BE2C (cell line): ENCODE measurements around the gene TTLL10.

Source experiments
- DNase-seq: peaks from one replicate; pipeline ENCODE4 v3.0.0-alpha.2; 2020
- H3K27me3 ChIP-seq: fragments of 250-450 bp; sonication (Bioruptor Pico); 2 replicates; pipeline ENCODE4 v1.5.1; 2020; ENCODE audit warnings: mild to moderate bottlenecking
- H3K36me3 ChIP-seq: fragments of 250-450 bp; sonication (Bioruptor Pico); 2 replicates; pipeline ENCODE4 v1.5.1; 2020; ENCODE audit warnings: mild to moderate bottlenecking
- H3K4me1 ChIP-seq: fragments of 250-450 bp; sonication (Bioruptor Pico); 2 replicates; pipeline ENCODE4 v1.5.1; 2020
- H3K4me3 ChIP-seq: 2 replicates; pipeline ENCODE4 v1.5.1; 2011; ENCODE audit warnings: low read depth, low read length
- H3K9me3 ChIP-seq: fragments of 250-450 bp; sonication (Bioruptor Pico); 2 replicates; pipeline ENCODE4 v1.5.1; 2020
- CTCF ChIP-seq: IDR thresholded peaks from 2 replicates; pipeline ENCODE4 v1.5.1; 2012; ENCODE audit warnings: mild to moderate bottlenecking, low read depth, low read length

TTLL10 gene

GRCh38 chr1:1215881-1216605, 42.4 kb downstream of the TTLL10 start:
- DNase-seq, result no peak
- TF ChIP-seq CTCF, result no peak
- H3K4me3 ChIP-seq, result no peak overlapping the region

DNA sequence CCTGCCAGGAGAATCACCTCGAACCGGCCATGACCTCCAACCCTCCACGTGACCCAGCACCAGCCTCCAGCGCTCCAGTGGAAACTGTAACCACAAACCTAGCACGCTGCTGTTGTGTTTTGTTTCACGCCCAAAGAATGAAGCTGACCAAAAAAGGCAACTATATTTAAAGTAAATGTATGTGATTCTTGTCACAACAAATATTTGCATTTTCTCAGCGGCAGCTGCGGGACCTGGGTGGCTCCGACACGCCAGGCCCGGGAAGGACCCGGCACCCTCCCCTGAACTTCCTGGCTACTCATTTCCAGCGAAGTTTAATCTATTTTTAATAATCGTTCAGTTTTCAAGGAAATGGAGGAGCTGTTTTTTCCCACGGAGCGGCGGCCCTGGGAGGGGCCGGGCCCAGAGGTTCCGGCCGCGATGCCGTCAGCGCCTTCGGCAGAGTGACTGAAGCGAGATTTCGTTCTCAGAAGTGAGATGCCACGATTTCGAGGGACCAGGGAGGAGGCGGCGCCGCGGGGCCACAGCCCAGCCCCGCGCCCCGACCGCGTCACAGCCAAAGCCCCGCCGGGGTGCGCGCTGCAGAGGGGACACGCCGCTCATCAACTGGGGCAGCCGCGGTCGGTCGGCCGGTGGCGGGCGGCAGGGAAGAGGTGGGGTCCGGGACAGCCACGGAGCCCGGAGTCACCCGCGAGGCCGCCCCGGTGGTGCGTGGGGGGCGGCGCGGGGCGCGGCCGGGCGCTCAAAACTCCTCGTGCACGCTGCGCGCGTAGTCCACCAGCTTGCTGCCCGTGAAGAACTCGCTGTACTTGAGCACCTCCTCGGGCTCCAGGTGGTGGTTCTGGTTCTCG, 43.3 kb downstream of the TTLL10 start:
- H3K36me3 ChIP-seq, result peaks cover 39% of the 10 kb centered on the region
- H3K9me3 ChIP-seq, result no peaks in the 10 kb centered on the region
- no peaks in the 10 kb centered on the region for H3K27me3 ChIP-seq
- no peak for DNase-seq
- no peak overlapping the region for H3K4me3 ChIP-seq
- no peak for TF ChIP-seq CTCF
- H3K4me1 ChIP-seq, result no peaks in the 10 kb centered on the region

More at GRCh38 chr1:1215881-1216605, 42.4 kb downstream of the TTLL10 start:
- Histone ChIP-seq H3K27me3 (no peaks in the 10 kb centered on the region), H3K4me1 (no peaks in the 10 kb centered on the region), H3K36me3 (peaks cover 30% of the 10 kb centered on the region), H3K9me3 (no peaks in the 10 kb centered on the region)

DNA sequence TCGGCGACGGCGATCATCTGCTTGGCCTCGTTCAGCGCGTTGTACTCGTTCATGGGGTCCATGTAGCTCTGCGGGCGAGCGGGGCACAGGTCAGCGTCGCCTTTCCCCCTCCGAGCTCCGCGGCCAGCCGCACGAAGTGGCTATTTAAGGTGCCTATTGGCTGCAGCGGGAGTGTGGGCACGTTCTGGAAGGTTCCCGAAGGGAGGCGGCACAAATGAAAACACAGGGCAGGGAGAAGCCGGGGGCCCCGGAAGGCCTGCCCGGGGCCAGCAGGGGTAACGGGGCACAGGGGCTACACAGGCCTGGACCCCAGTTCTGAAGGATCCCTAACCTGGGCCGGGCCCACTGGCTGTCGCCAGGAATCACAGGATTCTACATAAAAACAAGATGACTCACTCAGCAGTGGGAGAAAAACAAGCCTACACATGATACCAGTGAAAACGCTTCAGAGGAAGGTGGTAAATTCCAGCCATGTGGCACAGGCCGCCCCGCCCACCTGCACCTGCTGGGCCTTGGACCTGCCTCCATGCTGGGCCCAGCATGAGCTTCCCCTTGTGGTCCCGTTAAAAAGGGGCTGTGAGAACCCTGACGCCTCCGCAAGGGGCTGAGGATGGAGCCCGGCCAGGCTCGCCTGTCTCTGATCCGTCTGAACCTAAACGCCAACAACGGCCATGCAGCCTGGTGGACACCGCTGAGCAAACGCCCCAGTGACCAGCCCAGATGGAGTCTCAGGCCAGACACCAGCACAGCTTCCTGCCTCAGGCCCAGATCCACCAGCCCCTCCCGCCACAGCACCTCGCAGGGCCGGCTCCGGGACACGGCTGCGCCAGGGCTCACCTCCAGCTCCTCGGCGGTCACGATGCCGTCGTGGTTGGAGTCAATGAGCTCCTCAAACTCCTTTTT, 44.2 kb downstream of the TTLL10 start:
- H3K4me1 ChIP-seq, result no peaks in the 10 kb centered on the region
- peaks cover 45% of the 10 kb centered on the region for H3K36me3 ChIP-seq
- H3K9me3 ChIP-seq, result no peaks in the 10 kb centered on the region
- DNase-seq, result no peak
- no peak overlapping the region for H3K4me3 ChIP-seq
- H3K27me3 ChIP-seq, result no peaks in the 10 kb centered on the region
- TF ChIP-seq CTCF, result no peak

DNA sequence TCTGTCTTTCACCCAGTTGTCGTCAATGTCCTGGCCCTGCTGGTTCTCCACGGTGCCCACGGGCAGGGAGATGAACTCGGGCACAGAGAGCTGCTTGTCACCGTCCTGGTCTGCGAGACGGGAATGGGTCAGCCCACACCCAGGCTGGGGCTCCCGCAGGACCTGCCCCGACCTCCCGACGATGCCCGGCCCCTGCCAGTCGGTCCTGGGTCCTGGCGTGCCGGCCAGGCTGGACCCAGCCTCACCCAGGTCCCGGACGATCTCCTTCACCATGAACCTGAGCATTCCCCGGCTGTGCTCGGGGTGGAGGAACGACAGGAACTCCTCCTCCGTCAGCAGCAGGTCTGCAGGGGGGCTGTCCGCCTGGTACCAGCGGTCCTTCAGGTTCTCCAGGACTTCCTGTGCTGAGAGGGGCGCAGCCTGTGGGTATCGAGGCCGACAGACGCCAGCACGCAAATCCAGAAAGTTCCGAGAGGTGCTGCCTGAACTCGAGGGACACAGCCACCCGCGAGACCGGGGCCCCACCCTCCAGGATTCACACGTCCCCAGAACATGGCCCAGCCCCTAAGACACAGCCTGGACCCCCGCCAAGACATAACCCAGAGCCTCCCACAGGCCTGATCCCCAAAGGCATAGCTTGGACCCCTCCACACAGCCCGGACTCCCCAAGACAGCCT, 45.0 kb downstream of the TTLL10 start:
- no peak overlapping the region for H3K4me3 ChIP-seq
- H3K27me3 ChIP-seq, result no peaks in the 10 kb centered on the region
- H3K9me3 ChIP-seq, result no peaks in the 10 kb centered on the region
- DNase-seq, result no peak
- no peaks in the 10 kb centered on the region for H3K4me1 ChIP-seq
- H3K36me3 ChIP-seq, result peaks cover 51% of the 10 kb centered on the region
- TF ChIP-seq CTCF, result no peak

GRCh38 chr1:1219341-1219740, 45.7 kb downstream of the TTLL10 start:
- no peaks in the 10 kb centered on the region for H3K27me3 ChIP-seq
- DNase-seq, result no peak
- H3K4me1 ChIP-seq, result no peaks in the 10 kb centered on the region
- peaks cover 53% of the 10 kb centered on the region for H3K36me3 ChIP-seq
- TF ChIP-seq CTCF, result no peak
- no peaks in the 10 kb centered on the region for H3K9me3 ChIP-seq
- H3K4me3 ChIP-seq, result no peak overlapping the region
